GM12892 (cell line): ENCODE data around the gene CAP2.

Experiments
- POLR2A ChIP-seq: IDR thresholded peaks from 2 replicates; pipeline ENCODE4 v1.6.1; 2011; ENCODE audit warnings: low read depth, low read length, control low read depth
- TAF1 ChIP-seq: IDR thresholded peaks from 2 replicates; pipeline ENCODE4 v1.6.1; 2011; ENCODE audit warnings: low read depth, mild to moderate bottlenecking, control low read depth, low read length, borderline replicate concordance

DNA sequence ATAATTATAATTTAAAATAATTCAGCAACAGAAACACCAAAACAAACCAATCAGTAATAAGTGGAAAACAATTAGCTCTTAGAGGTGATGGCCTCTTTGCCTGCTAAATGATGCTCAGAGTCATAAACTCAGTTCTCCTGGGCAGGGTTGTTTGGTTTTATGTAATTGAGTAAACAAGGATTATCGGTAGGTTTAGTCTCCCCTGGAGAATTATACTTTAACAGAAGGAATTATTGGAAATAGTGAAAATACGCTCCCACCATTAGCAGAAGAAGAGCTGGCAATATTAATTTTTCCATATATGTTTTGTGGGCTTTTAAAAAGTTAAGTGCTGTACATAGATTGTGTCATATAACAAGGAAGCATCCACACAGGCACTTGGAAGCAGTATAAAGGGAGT lies 27.0 kb downstream of the CAP2 start:
- TF ChIP-seq TAF1, result no peak
- no peak for TF ChIP-seq POLR2A
